OCI-LY7 (cell line): ENCODE results near the gene DNAH6.

Source experiments
- CTCF ChIP-seq: fragments of 200-600 bp; sonication (generic); conservative IDR thresholded peaks from 2 replicates; pipeline ENCODE4 v1.5.1; 2014; ENCODE audit warnings: mild to moderate bottlenecking, antibody characterized with exemption, low read length, moderate library complexity, mixed read lengths
- EZH2phosphoT487 ChIP-seq: fragments of 200-600 bp; sonication (generic); IDR thresholded peaks from 2 replicates; pipeline ENCODE4 v1.6.1; 2018; ENCODE audit warnings: low read depth, borderline replicate concordance, mild to moderate bottlenecking, mixed run types, antibody characterized with exemption, low read length, moderate library complexity, mixed read lengths

- no peak for TF ChIP-seq CTCF
- no peak for TF ChIP-seq EZH2phosphoT487
These were observed 136.1 kb downstream of the DNAH6 start for GRCh38 chr2:84652431-84652830.
